ENCODE measurements around the gene GAPDHS.

The GAPDHS gene

DNA sequence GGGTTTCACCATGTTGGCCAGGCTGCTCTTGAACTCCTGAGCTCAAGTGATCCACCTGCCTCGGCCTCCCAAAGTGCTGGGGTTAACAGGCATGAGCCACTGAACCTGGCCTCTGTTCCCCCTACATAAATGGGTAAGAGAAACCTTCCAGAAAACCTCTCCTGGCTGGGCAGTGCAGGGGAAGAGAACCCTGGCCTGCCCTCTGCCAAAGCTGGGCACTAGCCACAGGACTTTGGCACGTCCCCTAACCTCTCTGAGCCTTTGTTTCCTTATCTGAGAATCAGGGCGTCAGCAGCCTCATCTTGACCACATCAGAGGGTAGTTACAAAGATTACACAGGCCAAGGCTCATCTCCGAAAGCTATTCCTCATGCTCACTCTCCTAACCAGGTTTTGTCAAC is 7.4 kb upstream of the GAPDHS start:
- Histone ChIP-seq H3K9ac (ENCODE audit: low read depth, low read length) (no peak overlapping the region), H3K4me3 (ENCODE audit: low read length) (no peak overlapping the region), H3K9me3 (ENCODE audit: insufficient read depth, low read depth, low read length) (no peaks in the 10 kb centered on the region), H3K36me3 (ENCODE audit: insufficient read depth, low read depth, low read length) (no peaks in the 10 kb centered on the region), H3K27me3 (ENCODE audit: insufficient read depth, low read length) (peaks cover 16% of the 10 kb centered on the region), H3K4me1 (ENCODE audit: insufficient read depth, low read length) (no peaks in the 10 kb centered on the region; the same call in 1 of the 2 replicates), H3K27ac (ENCODE audit: low read length) (no peak overlapping the region)

DNA sequence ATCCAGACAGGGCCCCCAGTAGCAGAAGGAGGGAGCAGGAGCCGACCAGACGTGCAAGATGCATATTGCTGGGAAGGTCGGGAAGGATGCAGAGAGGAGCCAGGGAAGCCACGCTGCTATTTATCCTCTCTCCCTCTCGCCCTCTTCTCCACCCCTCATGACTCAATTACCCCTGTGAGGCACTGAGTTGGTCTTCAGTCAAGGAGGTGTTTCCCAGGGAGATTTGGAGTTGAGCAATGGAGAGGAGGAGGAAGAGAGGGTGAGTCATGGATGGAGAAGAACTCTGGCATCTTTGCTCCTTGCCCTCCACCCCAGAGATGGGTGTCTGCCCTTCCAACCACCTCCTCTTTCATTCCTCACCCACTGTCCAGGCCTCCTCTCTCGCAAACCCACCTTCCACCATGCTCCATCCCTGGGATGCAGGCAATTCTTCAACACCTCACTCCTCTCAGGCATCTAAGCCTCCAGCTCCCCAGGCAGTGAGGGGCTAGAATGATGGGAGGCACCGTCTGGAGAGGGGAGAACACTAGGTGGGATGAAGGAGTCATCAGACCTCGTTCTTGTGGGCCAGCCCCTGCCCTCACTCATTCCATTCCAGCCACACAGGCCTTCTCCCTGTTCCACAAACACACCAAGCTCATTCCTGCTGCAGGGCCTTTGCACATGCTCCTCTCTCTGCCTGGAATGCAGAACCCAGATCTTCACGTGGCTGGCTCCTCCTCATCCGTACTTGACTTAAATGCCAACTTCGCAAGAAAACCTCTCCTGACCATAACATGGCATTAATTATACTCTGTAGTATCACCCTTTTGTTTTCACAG is 4.8 kb upstream of the GAPDHS start, which contains the start of gene SBSN:
Gene SBSN (minus strand): TSS at position 94 of the 821 bp plus-strand sequence. CDS start 30 bp downstream, at position 64.
- H3K4me3 ChIP-seq (ENCODE audit: low read length), result no peak within 1 kb of the TSS
- H3K9ac ChIP-seq (ENCODE audit: low read depth, low read length), result no peak within 1 kb of the TSS
- H3K27me3 ChIP-seq (ENCODE audit: insufficient read depth, low read length), result peaks cover 22% of the 10 kb centered on the region
- H3K36me3 ChIP-seq (ENCODE audit: insufficient read depth, low read depth, low read length), result no peaks in the 10 kb centered on the region
- H3K27ac ChIP-seq (ENCODE audit: low read length), result no peak within 1 kb of the TSS
- no peaks in the 10 kb centered on the region for H3K9me3 ChIP-seq (ENCODE audit: insufficient read depth, low read depth, low read length)
- H3K4me1 ChIP-seq (ENCODE audit: insufficient read depth, low read length), result no peaks in the 10 kb centered on the region; the same call in 1 of the 2 replicates

GRCh38 chr19:35529241-35530218 is 3.7 kb upstream of the GAPDHS start:
- Histone ChIP-seq H3K27ac (ENCODE audit: low read length) (no peak overlapping the region), H3K9ac (ENCODE audit: low read depth, low read length) (no peak overlapping the region), H3K27me3 (ENCODE audit: insufficient read depth, low read length) (peaks cover 26% of the 10 kb centered on the region), H3K4me1 (ENCODE audit: insufficient read depth, low read length) (no peaks in the 10 kb centered on the region; the same call in 1 of the 2 replicates), H3K9me3 (ENCODE audit: insufficient read depth, low read depth, low read length) (no peaks in the 10 kb centered on the region), H3K36me3 (ENCODE audit: insufficient read depth, low read depth, low read length) (no peaks in the 10 kb centered on the region), H3K4me3 (ENCODE audit: low read length) (no peak overlapping the region)

GRCh38 chr19:35531291-35531690 is 2.0 kb upstream of the GAPDHS start:
- H3K27ac ChIP-seq (ENCODE audit: low read length), result no peak overlapping the region
- H3K9me3 ChIP-seq (ENCODE audit: insufficient read depth, low read depth, low read length), result no peaks in the 10 kb centered on the region
- H3K4me1 ChIP-seq (ENCODE audit: insufficient read depth, low read length), result no peaks in the 10 kb centered on the region
- peaks cover 14% of the 10 kb centered on the region; the same call in 1 of the 2 replicates for H3K27me3 ChIP-seq (ENCODE audit: insufficient read depth, low read length)
- no peak overlapping the region for H3K4me3 ChIP-seq (ENCODE audit: low read length)
- H3K9ac ChIP-seq (ENCODE audit: low read depth, low read length), result no peak overlapping the region
- no peaks in the 10 kb centered on the region for H3K36me3 ChIP-seq (ENCODE audit: insufficient read depth, low read depth, low read length)

- no peaks in the 10 kb centered on the region for H3K9me3 ChIP-seq (ENCODE audit: insufficient read depth, low read depth, low read length)
- H3K27me3 ChIP-seq (ENCODE audit: insufficient read depth, low read length), result peaks cover 10% of the 10 kb centered on the region; the same call in 1 of the 2 replicates
- H3K4me1 ChIP-seq (ENCODE audit: insufficient read depth, low read length), result peaks cover 4% of the 10 kb centered on the region; the same call in 1 of the 2 replicates
- H3K36me3 ChIP-seq (ENCODE audit: insufficient read depth, low read depth, low read length), result no peaks in the 10 kb centered on the region
- no peak overlapping the region for H3K9ac ChIP-seq (ENCODE audit: low read depth, low read length)
- H3K27ac ChIP-seq (ENCODE audit: low read length), result no peak overlapping the region
- H3K4me3 ChIP-seq (ENCODE audit: low read length), result no peak overlapping the region
Measured at GRCh38 chr19:35533822-35534392, 651 bp downstream of the GAPDHS start.

- peaks cover 10% of the 10 kb centered on the region; the same call in 1 of the 2 replicates for H3K27me3 ChIP-seq (ENCODE audit: insufficient read depth, low read length)
- H3K36me3 ChIP-seq (ENCODE audit: insufficient read depth, low read depth, low read length), result peaks cover under 1% of the 10 kb centered on the region; the same call in 1 of the 2 replicates
- H3K4me3 ChIP-seq (ENCODE audit: low read length), result no peak overlapping the region
- no peak overlapping the region for H3K27ac ChIP-seq (ENCODE audit: low read length)
- H3K9ac ChIP-seq (ENCODE audit: low read depth, low read length), result no peak overlapping the region
- H3K4me1 ChIP-seq (ENCODE audit: insufficient read depth, low read length), result peaks cover 8% of the 10 kb centered on the region; the same call in 1 of the 2 replicates
- no peaks in the 10 kb centered on the region for H3K9me3 ChIP-seq (ENCODE audit: insufficient read depth, low read depth, low read length)
Measured at GRCh38 chr19:35534803-35535480, 1.7 kb downstream of the GAPDHS start.

- H3K9me3 ChIP-seq (ENCODE audit: insufficient read depth, low read depth, low read length), result no peaks in the 10 kb centered on the region
- H3K9ac ChIP-seq (ENCODE audit: low read depth, low read length), result no peak overlapping the region
- H3K27ac ChIP-seq (ENCODE audit: low read length), result no peak overlapping the region
- H3K27me3 ChIP-seq (ENCODE audit: insufficient read depth, low read length), result no peaks in the 10 kb centered on the region; the same call in 1 of the 2 replicates
- no peak overlapping the region for H3K4me3 ChIP-seq (ENCODE audit: low read length)
- H3K4me1 ChIP-seq (ENCODE audit: insufficient read depth, low read length), result peaks cover 9% of the 10 kb centered on the region; the same call in 1 of the 2 replicates
- H3K36me3 ChIP-seq (ENCODE audit: insufficient read depth, low read depth, low read length), result peaks cover 29% of the 10 kb centered on the region
Measured at GRCh38 chr19:35539314-35539713, 6.1 kb downstream of the GAPDHS start.

DNA sequence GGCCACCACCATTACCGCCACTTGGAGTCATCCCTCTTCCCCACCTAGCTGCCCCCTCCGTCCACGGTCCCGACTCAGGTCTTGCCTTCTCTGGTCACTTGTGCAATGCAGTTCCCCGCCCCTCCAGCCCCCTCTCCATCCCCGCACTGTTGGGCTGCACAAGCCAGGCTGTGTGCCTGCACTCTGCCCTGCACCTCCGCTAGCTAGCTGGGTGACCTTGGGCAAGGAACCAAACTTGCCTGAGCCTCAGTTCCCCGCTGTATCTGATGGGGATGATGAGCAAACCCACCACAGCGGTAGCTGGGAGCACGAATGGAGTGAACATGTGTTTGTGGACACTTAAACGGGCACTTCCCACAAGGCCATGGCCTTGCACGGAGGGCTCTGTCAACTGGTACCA is 6.6 kb downstream of the GAPDHS start:
- H3K36me3 ChIP-seq (ENCODE audit: insufficient read depth, low read depth, low read length), result peaks cover 29% of the 10 kb centered on the region
- H3K9ac ChIP-seq (ENCODE audit: low read depth, low read length), result no peak overlapping the region
- H3K27me3 ChIP-seq (ENCODE audit: insufficient read depth, low read length), result no peaks in the 10 kb centered on the region
- H3K27ac ChIP-seq (ENCODE audit: low read length), result no peak overlapping the region
- no peak overlapping the region for H3K4me3 ChIP-seq (ENCODE audit: low read length)
- H3K4me1 ChIP-seq (ENCODE audit: insufficient read depth, low read length), result peaks cover 11% of the 10 kb centered on the region; the same call in 1 of the 2 replicates
- no peaks in the 10 kb centered on the region for H3K9me3 ChIP-seq (ENCODE audit: insufficient read depth, low read depth, low read length)

- no peak overlapping the region for H3K9ac ChIP-seq (ENCODE audit: low read depth, low read length)
- H3K27ac ChIP-seq (ENCODE audit: low read length), result no peak overlapping the region
Measured at GRCh38 chr19:35540356-35540927, 7.2 kb downstream of the GAPDHS start.

DNA sequence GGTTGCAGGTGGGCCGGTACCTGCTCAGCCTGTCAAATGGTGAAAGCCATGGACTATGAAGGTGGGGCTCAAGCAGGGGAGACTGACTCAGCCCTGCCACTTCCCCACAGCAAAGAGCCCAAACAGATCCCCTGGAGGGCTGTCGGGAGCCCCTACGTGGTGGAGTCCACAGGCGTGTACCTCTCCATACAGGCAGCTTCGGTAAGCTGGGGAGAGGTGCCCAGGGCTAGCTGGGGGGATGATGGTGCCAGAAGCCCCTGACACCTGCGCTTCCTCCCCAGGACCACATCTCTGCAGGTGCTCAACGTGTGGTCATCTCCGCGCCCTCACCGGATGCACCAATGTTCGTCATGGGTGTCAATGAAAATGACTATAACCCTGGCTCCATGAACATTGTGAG is 9.0 kb downstream of the GAPDHS start:
- Histone ChIP-seq H3K4me3 (ENCODE audit: low read length) (no peak overlapping the region), H3K9me3 (ENCODE audit: insufficient read depth, low read depth, low read length) (no peaks in the 10 kb centered on the region), H3K36me3 (ENCODE audit: insufficient read depth, low read depth, low read length) (peaks cover 35% of the 10 kb centered on the region), H3K4me1 (ENCODE audit: insufficient read depth, low read length) (peaks cover 10% of the 10 kb centered on the region), H3K27me3 (ENCODE audit: insufficient read depth, low read length) (no peaks in the 10 kb centered on the region), H3K9ac (ENCODE audit: low read depth, low read length) (no peak overlapping the region), H3K27ac (ENCODE audit: low read length) (no peak overlapping the region)

More at GRCh38 chr19:35540356-35540927, 7.2 kb downstream of the GAPDHS start:
- Histone ChIP-seq H3K4me3 (ENCODE audit: low read length) (no peak overlapping the region), H3K27me3 (ENCODE audit: insufficient read depth, low read length) (no peaks in the 10 kb centered on the region), H3K9me3 (ENCODE audit: insufficient read depth, low read depth, low read length) (no peaks in the 10 kb centered on the region), H3K36me3 (ENCODE audit: insufficient read depth, low read depth, low read length) (peaks cover 29% of the 10 kb centered on the region), H3K4me1 (ENCODE audit: insufficient read depth, low read length) (peaks cover 11% of the 10 kb centered on the region; the same call in 1 of the 2 replicates)

Measured in iPS-20b (cell line).